Ovary (tissue), 9 donors: ENCODE measurements around the gene ZDHHC6. TPM values are rescaled to one million over a fixed set of nuclear protein-coding genes. Genes with fewer than 3 reads are reported as not detected.
"Not testable (repeated sequence)": the region's sequence is repeated elsewhere in the genome, so short reads cannot be mapped to it uniquely, and the experiment has no call there.

Experiments used
- DNase-seq, 5 donors: peaks; one replicate each; pipeline ENCODE4 v3.0.0-alpha.2; 2019 to 2020
- H3K27ac ChIP-seq, 2 donors: fragments of 200-600 bp; one replicate each; pipeline versions ENCODE4 v1.5.1 to v1.8.0; 2019 to 2022
- H3K27me3 ChIP-seq: fragments of 200-600 bp; one replicate; pipeline ENCODE4 v1.8.0; 2022
- H3K36me3 ChIP-seq: fragments of 200-600 bp; sonication (generic); one replicate; pipeline ENCODE4 v1.5.1; 2019
- H3K4me1 ChIP-seq: one replicate; pipeline ENCODE4 v1.8.1; 2013; ENCODE audit warnings: mild to moderate bottlenecking, moderate library complexity; ENCODE audit not compliant: insufficient read depth
- H3K4me3 ChIP-seq: fragments of 200-600 bp; sonication (generic); one replicate; pipeline ENCODE4 v1.5.1; 2017
- H3K9me3 ChIP-seq, 2 donors: fragments of 200-600 bp in 1 of 2; sonication (generic) in 1 of 2; one replicate each; pipeline versions ENCODE4 v1.5.1 to v1.8.1; 2013 to 2019; ENCODE audit warnings: mild to moderate bottlenecking in 1 of 2, moderate library complexity in 1 of 2
- CTCF ChIP-seq, 3 donors: fragments of 450-650 bp in 2 of 3; fragments of 200-600 bp in 1 of 3; IDR thresholded peaks; one replicate each; pipeline versions ENCODE4 v1.5.1 to v1.8.0; 2016 to 2022; ENCODE audit warnings: antibody characterized with exemption in 3 of 3, mild to moderate bottlenecking in 1 of 3
- EP300 ChIP-seq: sonication (generic); formaldehyde crosslinking; IDR thresholded peaks from one replicate; pipeline ENCODE4 v1.6.1; 2017; ENCODE audit warnings: antibody characterized with exemption
- POLR2A ChIP-seq: fragments of 450-650 bp; IDR thresholded peaks from one replicate; pipeline ENCODE4 v1.6.1; 2017; ENCODE audit warnings: antibody characterized with exemption, mild to moderate bottlenecking, moderate library complexity
- WGBS, 3 donors: extraction: QIAGEN DNeasy Blood & Tissue Kit in 1 of 3; methylation state at CpG; one replicate each; pipeline versions ENCODE4 v1.1.5 to v1.1.7; 2013 to 2017; 5-methylcytosine and 5-hydroxymethylcytosine counted together
- intact Hi-C, 4 donors: fragments of 100-400 bp; cut with DNase I; formaldehyde crosslinking; loops; one replicate each; pipeline versions ENCODE4 v1.11.0 to v1.15.1; 2022 to 2023
- polyA plus RNA-seq, 2 donors: library from polyadenylated mRNA; stranded (reverse); fragments of 200-250 nt in 1 of 2; fragments of 350-450 nt in 1 of 2; fragmentation: Illumina TruSeq in 1 of 2; extraction: RNeasy Lipid Tissue Mini Kit (QIAGEN cat#74804) in 1 of 2; gene quantifications; one replicate each; pipeline ENCODE4 v1.2.3, GENCODE V29; 2013 to 2014
- total RNA-seq, 7 donors: library from RNA; depleted of rRNA in 2 of 7; stranded (reverse); fragments of >200 nt in 2 of 7; fragmentation: NEBNext Ultra II Directional in 3 of 7; extraction: Animal tissue kit (Norgen Biotek cat#: 25700) in 3 of 7; gene quantifications; one replicate each; pipeline versions ENCODE4 v1.1.0 to v1.2.4, GENCODE V29; 2016 to 2023
- donor health status: DM: no; HTN: no; CAD: no; lungs with moderate emphysema.
- donor health status: DM: no; HTN: no; CAD: no.
- donor health status: Bipolar disorder and iron deficiency.
- donor health status: DM: yes; HTN: yes; CAD: no.
- donor health status: DM: no; HTN: no; CAD: no.
- donor health status: DM: yes; HTN: yes; CAD: no.

The ZDHHC6 gene
- total and polyA plus RNA-seq, 9 donors, result 14.8 to 44.7 (median 28.8) TPM

- H3K27ac ChIP-seq, result no peak overlapping the region
- no peaks in the 10 kb centered on the region for H3K27me3 ChIP-seq
- no peaks in the 10 kb centered on the region for H3K36me3 ChIP-seq
- 96 to 99% (median 97%) methylated on average over 3 of the region's 3 CpGs for WGBS, 3 donors
- no peaks in the 10 kb centered on the region for H3K9me3 ChIP-seq
- TF ChIP-seq EP300, result no peak
- TF ChIP-seq CTCF (IDR thresholded peaks at IDR 0.05), result no peak
- no peak for TF ChIP-seq POLR2A
- no peak for DNase-seq
- H3K4me3 ChIP-seq, result no peak overlapping the region
- intact Hi-C loops, result no loop called here
- peaks cover 1% of the 10 kb centered on the region for H3K4me1 ChIP-seq
These were observed 56.5 kb downstream of the ZDHHC6 start for GRCh38 chr10:112390125-112390703.

- peaks cover 1% of the 10 kb centered on the region for H3K4me1 ChIP-seq
- H3K36me3 ChIP-seq, result no peaks in the 10 kb centered on the region
- no peak for DNase-seq
- no peak overlapping the region for H3K27ac ChIP-seq
- TF ChIP-seq EP300 (no peak), POLR2A (no peak), CTCF (IDR thresholded peaks at IDR 0.05) (no peak)
- no peaks in the 10 kb centered on the region for H3K9me3 ChIP-seq
- intact Hi-C loops, result no loop called here
- no peaks in the 10 kb centered on the region for H3K27me3 ChIP-seq
- H3K4me3 ChIP-seq, result no peak overlapping the region
- WGBS, 3 donors, result 62 to 73% (median 68%) methylated on average over 6 of the region's 6 CpGs
These were observed 57.4 kb downstream of the ZDHHC6 start for GRCh38 chr10:112389271-112389822.

GRCh38 chr10:112388548-112388947 lies 58.2 kb downstream of the ZDHHC6 start:
- no peak for DNase-seq
- H3K27me3 ChIP-seq, result no peaks in the 10 kb centered on the region
- H3K27ac ChIP-seq, result no peak overlapping the region
- TF ChIP-seq EP300 (no peak), POLR2A (no peak), CTCF (IDR thresholded peaks at IDR 0.05) (no peak)
- H3K9me3 ChIP-seq, result no peaks in the 10 kb centered on the region
- no peaks in the 10 kb centered on the region for H3K36me3 ChIP-seq
- no peak overlapping the region for H3K4me3 ChIP-seq
- 41 to 92% (median 88%) methylated on average over 2 of the region's 2 CpGs for WGBS, 3 donors
- intact Hi-C loops, result no loop called here
- peaks cover 1% of the 10 kb centered on the region for H3K4me1 ChIP-seq

GRCh38 chr10:112388056-112388455 lies 58.7 kb downstream of the ZDHHC6 start:
- intact Hi-C loops, H3K27ac ChIP-seq, H3K4me1 ChIP-seq, DNase-seq, H3K36me3 ChIP-seq, H3K9me3 ChIP-seq, H3K4me3 ChIP-seq, H3K27me3 ChIP-seq: not testable (repeated sequence)
- WGBS, 3 donors, result 76 to 80% (median 80%) methylated on average over 7 of the region's 7 CpGs

GRCh38 chr10:112385201-112385600 lies 61.5 kb downstream of the ZDHHC6 start:
- no peak for TF ChIP-seq CTCF (IDR thresholded peaks at IDR 0.05)
- no peak for TF ChIP-seq EP300
- TF ChIP-seq POLR2A, result no peak
- Histone ChIP-seq H3K4me1 (peaks cover 3% of the 10 kb centered on the region), H3K4me3 (no peak overlapping the region), H3K9me3 (no peaks in the 10 kb centered on the region), H3K27me3 (no peaks in the 10 kb centered on the region), H3K27ac (no peak overlapping the region), H3K36me3 (no peaks in the 10 kb centered on the region)
- intact Hi-C loops, result no loop called here
- 43 to 64% (median 46%) methylated on average over 4 of the region's 4 CpGs for WGBS, 3 donors
- no peak for DNase-seq
